ENCODE measurements around the gene MSI2.
A peak's percentile ranks its signal among the peaks of the same experiment; 100 is the strongest.

The MSI2 gene

DNA sequence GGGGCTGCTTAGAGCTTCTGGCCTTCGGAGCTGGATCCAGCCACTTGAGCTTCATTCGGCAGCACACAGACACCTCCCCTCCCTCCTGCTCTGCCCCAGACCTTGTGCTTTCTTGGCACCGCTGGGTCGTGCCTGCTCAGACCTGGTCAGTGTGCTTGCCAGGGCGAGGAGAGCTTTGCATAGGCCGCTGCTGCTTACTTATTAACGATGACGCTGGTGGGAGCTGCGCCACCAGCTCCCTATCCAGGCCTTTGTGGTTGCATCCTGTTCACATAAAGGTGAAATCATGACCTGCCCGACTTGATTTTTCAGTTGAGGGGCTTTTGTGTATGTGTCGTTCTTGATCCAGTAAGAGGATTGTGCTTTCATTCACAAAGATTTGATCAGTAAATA lies 101.1 kb downstream of the MSI2 start:
- no peak for TF ChIP-seq EZH2phosphoT487 (conservative IDR thresholded peaks at IDR 0.05; ENCODE audit: low read length)
- TF ChIP-seq, protein P1, sequence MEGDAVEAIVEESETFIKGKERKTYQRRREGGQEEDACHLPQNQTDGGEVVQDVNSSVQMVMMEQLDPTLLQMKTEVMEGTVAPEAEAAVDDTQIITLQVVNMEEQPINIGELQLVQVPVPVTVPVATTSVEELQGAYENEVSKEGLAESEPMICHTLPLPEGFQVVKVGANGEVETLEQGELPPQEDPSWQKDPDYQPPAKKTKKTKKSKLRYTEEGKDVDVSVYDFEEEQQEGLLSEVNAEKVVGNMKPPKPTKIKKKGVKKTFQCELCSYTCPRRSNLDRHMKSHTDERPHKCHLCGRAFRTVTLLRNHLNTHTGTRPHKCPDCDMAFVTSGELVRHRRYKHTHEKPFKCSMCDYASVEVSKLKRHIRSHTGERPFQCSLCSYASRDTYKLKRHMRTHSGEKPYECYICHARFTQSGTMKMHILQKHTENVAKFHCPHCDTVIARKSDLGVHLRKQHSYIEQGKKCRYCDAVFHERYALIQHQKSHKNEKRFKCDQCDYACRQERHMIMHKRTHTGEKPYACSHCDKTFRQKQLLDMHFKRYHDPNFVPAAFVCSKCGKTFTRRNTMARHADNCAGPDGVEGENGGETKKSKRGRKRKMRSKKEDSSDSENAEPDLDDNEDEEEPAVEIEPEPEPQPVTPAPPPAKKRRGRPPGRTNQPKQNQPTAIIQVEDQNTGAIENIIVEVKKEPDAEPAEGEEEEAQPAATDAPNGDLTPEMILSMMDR (IDR thresholded peaks at IDR 0.05; ENCODE audit: insufficient read depth, low read length, poor library complexity, severe bottlenecking), result no peak
- H4K20me1 ChIP-seq (ENCODE audit: low read depth, low read length), result no peaks in the 10 kb centered on the region
- H3K4me2 ChIP-seq (ENCODE audit: low read depth, low read length, poor library complexity, severe bottlenecking), result peak overlapping the region; percentile 93
- H3K27me3 ChIP-seq (ENCODE audit: low read length), result no peaks in the 10 kb centered on the region
- peak overlapping the region; percentile 47 for H3K4me3 ChIP-seq (ENCODE audit: insufficient read depth, low read length, poor library complexity, severe bottlenecking)
- no peaks in the 10 kb centered on the region for H3K36me3 ChIP-seq (ENCODE audit: low read length)
- peak overlapping the region; percentile 99 for H3K27ac ChIP-seq (ENCODE audit: low read depth, low read length)
- no peaks in the 10 kb centered on the region for H3K9me3 ChIP-seq (ENCODE audit: insufficient read depth, low read length)
- H3F3A ChIP-seq (ENCODE audit: insufficient read depth), result peaks cover 58% of the 10 kb centered on the region
- H2AFZ ChIP-seq (ENCODE audit: low read depth, low read length, severe bottlenecking), result no peak overlapping the region
- no peaks in the 10 kb centered on the region for H3K9me2 ChIP-seq (replicated peaks; ENCODE audit: insufficient read depth, low read length)
- H3K79me2 ChIP-seq (ENCODE audit: insufficient read depth, low read length), result peaks cover 59% of the 10 kb centered on the region
- peak overlapping the region; percentile 75 for H3K9ac ChIP-seq (ENCODE audit: low read length)

DNA sequence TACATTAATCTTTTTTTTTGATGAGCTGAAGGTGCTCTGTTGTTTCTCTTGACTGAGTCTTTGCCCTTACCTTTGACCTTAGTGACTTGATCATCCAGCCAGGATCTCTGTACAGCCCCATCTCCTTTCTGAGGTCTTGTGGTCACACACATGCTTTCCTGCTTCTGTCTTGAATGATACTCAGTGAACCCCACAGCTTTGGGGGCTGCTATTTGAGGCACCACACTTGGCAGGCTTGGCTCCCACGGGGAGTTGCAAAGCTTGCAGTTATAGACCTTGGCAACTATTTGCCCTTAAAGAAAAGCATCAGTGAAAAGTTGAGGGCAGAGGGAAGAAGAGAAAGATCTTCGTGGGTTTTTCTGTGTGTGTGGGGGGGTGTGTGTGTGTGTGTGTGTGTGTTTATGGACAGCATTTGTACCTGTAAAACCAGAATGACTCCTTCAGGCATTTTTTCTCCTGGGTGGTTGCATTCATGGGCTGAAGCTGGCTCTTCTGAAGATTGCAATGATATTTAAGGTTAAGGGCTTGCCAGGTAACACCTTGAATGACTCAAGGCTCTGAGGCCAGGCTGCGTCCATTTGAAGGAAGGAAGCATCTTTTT lies 101.6 kb downstream of the MSI2 start:
- no peaks in the 10 kb centered on the region for H3K27me3 ChIP-seq (ENCODE audit: low read length)
- TF ChIP-seq, protein P1 (IDR thresholded peaks at IDR 0.05; ENCODE audit: insufficient read depth, low read length, poor library complexity, severe bottlenecking), result no peak
- TF ChIP-seq EZH2phosphoT487 (conservative IDR thresholded peaks at IDR 0.05; ENCODE audit: low read length), result no peak
- H3K9ac ChIP-seq (ENCODE audit: low read length), result peak overlapping the region; percentile 75
- no peaks in the 10 kb centered on the region for H3K36me3 ChIP-seq (ENCODE audit: low read length)
- no peaks in the 10 kb centered on the region for H3K9me2 ChIP-seq (replicated peaks; ENCODE audit: insufficient read depth, low read length)
- H3K9me3 ChIP-seq (ENCODE audit: insufficient read depth, low read length), result no peaks in the 10 kb centered on the region
- H3K4me2 ChIP-seq (ENCODE audit: low read depth, low read length, poor library complexity, severe bottlenecking), result peak overlapping the region; percentile 93
- H4K20me1 ChIP-seq (ENCODE audit: low read depth, low read length), result no peaks in the 10 kb centered on the region
- no peak overlapping the region for H2AFZ ChIP-seq (ENCODE audit: low read depth, low read length, severe bottlenecking)
- H3K79me2 ChIP-seq (ENCODE audit: insufficient read depth, low read length), result peaks cover 64% of the 10 kb centered on the region
- peak overlapping the region; percentile 99 for H3K27ac ChIP-seq (ENCODE audit: low read depth, low read length)
- H3F3A ChIP-seq (ENCODE audit: insufficient read depth), result peaks cover 55% of the 10 kb centered on the region
- H3K4me3 ChIP-seq (ENCODE audit: insufficient read depth, low read length, poor library complexity, severe bottlenecking), result peak overlapping the region; percentile 47

DNA sequence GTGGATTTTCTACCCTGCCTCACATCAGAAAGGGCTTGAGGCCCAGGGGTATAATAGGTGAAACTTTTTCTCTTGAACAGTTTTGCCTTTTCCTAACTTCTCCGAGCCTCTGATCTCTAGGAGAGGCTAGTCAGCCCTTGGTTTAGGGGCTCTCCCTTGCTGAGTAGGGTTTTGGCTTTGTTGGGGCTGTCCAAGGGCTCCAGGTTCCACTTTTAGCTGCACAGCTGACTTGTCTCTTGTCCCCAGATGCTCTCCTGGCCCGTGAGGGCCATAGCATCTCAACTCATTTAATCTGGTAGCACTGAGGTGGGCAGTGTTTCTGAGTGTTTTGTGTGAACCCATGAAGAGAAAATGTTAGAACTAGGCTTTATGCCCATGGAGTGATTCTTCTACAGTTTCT lies 103.9 kb downstream of the MSI2 start:
- Histone ChIP-seq H3K27me3 (ENCODE audit: low read length) (no peaks in the 10 kb centered on the region), H3F3A (ENCODE audit: insufficient read depth) (peaks cover 33% of the 10 kb centered on the region), H3K4me2 (ENCODE audit: low read depth, low read length, poor library complexity, severe bottlenecking) (no peak overlapping the region), H4K20me1 (ENCODE audit: low read depth, low read length) (no peaks in the 10 kb centered on the region), H3K9ac (ENCODE audit: low read length) (no peak overlapping the region), H3K9me2 (replicated peaks; ENCODE audit: insufficient read depth, low read length) (no peaks in the 10 kb centered on the region), H3K4me3 (ENCODE audit: insufficient read depth, low read length, poor library complexity, severe bottlenecking) (no peak overlapping the region), H3K9me3 (ENCODE audit: insufficient read depth, low read length) (no peaks in the 10 kb centered on the region), H3K27ac (ENCODE audit: low read depth, low read length) (peak overlapping the region; percentile 50), H3K36me3 (ENCODE audit: low read length) (no peaks in the 10 kb centered on the region), H2AFZ (ENCODE audit: low read depth, low read length, severe bottlenecking) (no peak overlapping the region), H3K79me2 (ENCODE audit: insufficient read depth, low read length) (peaks cover 68% of the 10 kb centered on the region)
- TF ChIP-seq EZH2phosphoT487 (conservative IDR thresholded peaks at IDR 0.05; ENCODE audit: low read length), result no peak
- TF ChIP-seq, protein P1 (IDR thresholded peaks at IDR 0.05; ENCODE audit: insufficient read depth, low read length, poor library complexity, severe bottlenecking), result no peak

Measured in SU-DHL-6 (cell line).